GM21786 (cell line): ENCODE results near the gene BCL2L1.

Experiments used
- ATAC-seq: cut with Tn5 transposase; IDR thresholded peaks from one replicate; pipeline ENCODE4 v1.9.1; 2021; ENCODE audit not compliant: unreplicated experiment

Gene BCL2L1

GRCh38 chr20:31694842-31695593 is 27.6 kb downstream of the BCL2L1 start:
- no peak for ATAC-seq

DNA sequence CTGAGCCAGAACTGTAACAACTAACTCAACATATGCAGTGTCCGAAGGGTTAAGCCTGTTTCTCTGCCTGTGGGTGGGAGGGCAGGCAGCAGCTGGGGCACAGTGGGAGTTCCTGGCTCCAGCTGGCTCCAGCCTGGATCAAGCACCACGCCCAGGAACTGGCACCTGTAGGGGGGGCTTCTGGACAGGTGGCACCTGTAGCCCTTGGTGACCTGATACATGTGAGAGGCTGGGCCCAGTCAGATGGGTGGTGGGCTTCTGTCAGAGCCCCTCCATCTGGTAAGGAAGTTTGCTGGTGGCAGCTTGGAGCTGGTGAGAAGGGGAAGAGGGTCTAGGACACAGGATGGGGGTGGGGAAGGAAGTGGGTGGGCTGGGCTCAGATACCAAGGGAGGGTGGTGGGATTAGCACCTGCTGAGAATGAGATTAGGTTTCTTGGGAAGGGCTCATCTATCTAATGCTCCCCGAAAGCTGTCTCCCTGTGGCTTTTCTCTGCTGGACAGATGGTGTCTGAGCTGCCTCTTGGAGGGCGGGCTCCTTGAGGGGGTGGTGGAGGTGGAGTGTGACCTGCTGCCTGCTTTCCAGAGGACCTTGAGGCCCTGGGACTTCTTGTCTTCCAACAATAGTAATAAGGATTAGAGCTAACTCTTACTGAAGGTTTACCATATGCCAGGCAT is 28.5 kb downstream of the BCL2L1 start:
- no peak for ATAC-seq

DNA sequence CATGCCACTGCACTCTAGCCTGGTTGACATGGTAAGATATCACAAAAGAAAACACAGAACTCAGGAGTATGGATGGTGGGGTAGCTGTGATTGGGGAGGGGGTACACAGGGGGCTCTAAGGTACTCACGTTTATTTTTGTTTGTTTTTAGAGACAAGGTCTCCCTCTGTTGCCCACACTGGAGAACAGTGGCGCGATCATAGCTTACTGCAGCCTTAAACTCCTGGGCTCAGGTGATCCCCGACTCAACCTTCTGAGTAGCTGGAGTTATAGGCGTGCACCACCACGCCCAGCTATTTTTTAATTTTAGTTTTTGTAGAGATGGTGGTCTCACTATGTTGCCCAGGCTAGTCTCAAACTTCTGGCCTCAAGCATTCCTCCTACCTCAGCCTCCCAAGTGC is 29.3 kb downstream of the BCL2L1 start:
- no peak for ATAC-seq

- peak; percentile 67 for ATAC-seq
Measured at GRCh38 chr20:31691646-31692275, 30.9 kb downstream of the BCL2L1 start.

DNA sequence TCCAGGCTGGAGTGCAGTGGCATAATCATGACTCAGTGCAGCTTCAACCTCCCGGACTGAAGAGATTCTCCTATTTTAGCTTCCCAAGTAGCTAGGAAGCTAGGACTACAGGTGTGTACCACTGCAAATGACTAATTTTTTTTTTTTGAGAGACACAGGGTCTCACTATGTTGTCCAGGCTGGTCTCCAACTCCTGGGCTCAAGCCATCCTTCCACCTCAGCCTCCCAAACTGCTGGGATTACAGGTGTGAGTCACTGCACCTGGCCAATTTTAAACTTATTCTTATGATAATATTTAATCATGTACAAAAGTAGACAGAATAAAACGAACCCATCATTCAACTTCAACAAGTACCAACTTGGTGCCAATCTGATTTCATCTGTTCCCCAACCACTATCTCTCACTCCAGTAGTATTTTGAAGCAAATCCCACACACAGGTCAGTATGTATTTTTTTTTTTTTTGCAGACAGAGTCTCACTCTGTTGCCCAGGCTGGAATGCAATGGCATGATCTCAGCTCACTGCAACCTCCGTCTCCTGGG is 32.5 kb downstream of the BCL2L1 start:
- ATAC-seq, result no peak

DNA sequence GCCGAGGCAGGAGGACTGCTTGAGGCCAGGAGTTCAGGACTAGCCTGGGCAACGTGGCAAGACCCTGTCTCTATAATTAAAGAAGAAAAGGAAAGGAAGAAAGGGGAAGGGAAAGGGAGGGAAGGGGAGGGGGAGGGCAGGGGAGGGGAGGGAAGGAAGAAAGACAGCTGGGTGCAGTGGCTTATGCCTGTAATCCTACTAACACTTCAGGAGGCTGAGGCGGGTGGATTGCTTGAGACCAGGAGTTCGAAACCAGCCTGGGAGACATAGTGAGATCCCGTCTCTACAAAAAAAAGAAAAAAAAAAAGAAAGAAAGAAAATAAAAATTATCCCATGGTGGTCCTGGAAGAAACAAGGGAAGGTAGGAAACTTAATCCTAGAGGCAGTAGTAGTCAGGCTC is 33.5 kb downstream of the BCL2L1 start:
- no peak for ATAC-seq

DNA sequence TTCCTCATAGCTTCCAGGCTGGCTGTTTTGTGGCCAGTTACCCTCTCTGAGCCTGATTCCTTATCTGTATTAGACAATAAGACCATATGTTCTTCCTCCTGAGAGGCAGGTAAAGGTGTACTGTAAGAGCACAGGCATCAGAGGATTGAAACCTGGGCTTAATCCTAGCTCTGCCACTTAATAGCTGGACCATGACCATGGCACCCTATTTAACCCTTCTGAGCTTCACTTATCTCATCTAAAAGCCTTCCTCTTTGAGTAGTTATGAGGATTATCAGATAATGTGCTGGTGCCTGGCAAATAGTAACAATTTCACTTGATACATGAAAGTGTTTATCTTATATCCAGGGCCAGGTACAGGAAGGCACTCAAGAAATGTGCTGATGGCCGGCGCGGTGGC is 34.9 kb downstream of the BCL2L1 start:
- ATAC-seq, result no peak

GRCh38 chr20:31685853-31686643 is 36.6 kb downstream of the BCL2L1 start:
- ATAC-seq, result peak; percentile 3

GRCh38 chr20:31684153-31685015 is 38.3 kb downstream of the BCL2L1 start:
- peak; percentile 52 for ATAC-seq

GRCh38 chr20:31682927-31683326 is 39.7 kb downstream of the BCL2L1 start:
- no peak for ATAC-seq

DNA sequence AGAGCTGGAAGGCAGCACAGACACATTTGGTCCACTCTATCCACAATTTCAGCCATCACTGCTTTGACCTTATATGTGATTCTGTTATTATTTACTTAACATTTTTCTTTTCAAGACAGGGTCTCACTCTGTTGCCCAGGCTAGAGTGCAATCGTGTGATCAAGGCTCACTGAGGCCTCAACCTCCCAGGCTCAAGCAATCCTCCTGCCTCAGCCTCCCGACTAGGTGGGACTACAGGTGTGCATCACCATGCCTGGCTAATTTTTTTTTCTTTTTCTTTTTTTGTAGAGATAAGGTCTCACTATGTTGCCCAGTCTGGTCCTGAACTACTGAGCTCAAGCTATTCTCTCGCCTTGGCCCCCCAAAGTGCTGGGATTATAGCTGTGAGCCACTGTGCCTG is 40.3 kb downstream of the BCL2L1 start:
- no peak for ATAC-seq

GRCh38 chr20:31681769-31682168 is 40.9 kb downstream of the BCL2L1 start:
- ATAC-seq, result no peak

DNA sequence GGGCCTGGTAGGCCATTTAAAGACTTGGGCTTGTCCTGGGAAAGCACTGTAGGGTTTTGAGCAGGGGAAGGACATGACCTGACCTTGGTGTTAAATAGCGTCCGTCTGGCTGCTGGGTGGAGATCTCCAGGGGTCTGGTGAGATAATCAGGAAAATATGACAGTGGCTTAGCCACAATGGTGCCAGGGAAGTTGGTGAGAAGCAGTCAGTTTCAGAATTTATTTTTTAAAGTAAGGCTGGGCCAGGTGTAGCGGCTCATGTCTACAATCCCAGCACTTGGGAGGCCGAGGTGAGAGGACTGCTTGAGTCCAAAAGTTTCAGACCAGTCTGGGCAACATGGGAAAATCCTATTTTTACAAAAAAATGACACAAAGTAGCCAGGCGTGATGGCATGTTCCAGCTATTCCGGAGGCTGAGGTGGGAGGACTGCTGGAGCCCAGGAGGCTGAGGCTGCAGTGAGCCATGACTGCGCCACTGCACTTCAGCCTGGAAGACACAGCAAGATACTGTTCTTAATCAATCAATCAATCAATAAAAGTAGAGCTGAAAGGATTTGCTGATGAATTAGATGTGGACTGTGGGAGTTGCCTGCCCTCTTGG is 41.4 kb downstream of the BCL2L1 start:
- ATAC-seq, result no peak

DNA sequence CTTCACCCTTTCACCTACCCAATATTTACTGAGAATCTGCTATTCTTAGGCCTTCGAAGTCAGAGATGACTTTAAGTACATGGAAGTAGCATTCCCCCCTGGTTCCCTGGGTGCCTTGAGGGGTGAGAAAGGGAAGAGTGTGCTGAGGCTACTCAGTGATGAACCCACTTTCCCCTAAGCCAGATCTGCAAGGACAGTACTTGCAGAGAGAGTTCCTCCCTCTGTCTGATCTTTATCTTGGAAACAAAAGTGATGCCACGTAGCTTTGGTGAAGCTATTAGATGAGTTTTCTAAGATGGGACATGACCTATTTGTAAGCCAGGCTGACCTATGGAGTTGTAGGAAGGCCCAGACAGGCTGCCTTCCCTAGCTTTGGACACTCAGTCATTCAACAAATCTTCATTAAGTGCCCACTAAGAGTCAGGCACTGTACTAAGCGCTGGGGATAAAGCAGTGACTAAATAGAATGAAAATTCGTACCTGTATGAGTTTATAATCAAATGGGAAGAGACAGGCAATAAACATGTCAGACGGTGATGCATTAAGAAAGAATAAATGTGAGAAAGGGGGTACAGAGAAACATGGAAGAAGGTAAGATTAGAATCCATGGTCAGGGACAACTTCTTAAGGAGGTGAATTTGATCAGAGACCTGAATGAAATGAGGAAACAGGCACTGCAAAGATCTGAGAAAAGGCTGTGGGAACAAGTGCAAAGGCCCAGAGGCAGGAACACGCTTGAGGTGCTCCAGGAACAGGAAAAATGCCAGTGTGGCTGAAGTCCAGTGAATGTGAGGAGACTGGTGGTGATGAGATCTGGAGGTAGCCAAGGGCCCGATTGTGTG is 42.2 kb downstream of the BCL2L1 start:
- no peak for ATAC-seq

GRCh38 chr20:31679357-31680285 is 43.0 kb downstream of the BCL2L1 start:
- ATAC-seq, result no peak

DNA sequence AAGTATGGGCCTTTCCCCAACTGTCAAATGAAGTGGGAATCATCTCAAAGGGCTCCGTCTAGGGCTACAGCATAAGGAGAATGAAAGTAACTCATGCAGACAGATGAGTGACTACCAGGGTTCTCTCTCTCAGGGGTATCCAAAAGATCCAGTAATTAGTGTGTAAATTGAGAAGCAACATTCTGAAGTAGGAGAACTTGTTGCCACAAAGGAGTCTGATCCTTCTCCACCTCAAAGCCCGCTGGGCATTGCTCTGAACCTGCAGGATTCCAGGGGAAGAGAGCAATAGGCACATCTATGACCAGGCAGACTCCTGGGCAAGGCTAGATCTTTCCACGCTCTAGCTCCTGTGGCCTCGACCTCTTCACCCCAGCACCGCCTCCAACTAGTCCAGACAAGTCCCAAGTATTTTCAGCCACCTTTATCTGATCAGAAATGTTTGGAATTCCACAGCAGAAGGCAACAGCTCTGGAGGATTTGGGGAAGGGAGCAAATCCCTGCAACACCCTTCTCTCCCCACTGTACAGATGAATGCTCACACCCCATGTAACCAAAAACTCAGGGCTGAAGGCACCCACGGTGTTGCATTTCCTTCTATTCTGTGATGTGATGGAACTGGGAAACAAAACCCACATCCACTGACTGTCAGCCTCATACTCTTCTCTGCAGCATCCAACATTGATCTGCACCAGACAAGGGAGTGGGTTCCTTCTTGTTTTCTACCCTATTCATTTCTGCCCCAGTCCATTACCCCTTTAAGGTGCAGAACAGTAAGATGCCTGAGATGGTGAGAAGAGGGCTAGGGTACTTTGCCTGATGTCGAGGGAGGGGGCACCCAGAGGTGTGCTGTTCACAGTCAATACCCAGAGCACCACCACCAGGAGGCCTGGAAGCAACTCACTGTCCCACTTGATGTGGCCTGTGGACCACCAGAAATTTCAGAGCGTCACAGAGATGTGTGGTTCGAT is 44.0 kb downstream of the BCL2L1 start:
- ATAC-seq, result no peak
